ENCODE results near the gene PVALEF.

Gene PVALEF

DNA sequence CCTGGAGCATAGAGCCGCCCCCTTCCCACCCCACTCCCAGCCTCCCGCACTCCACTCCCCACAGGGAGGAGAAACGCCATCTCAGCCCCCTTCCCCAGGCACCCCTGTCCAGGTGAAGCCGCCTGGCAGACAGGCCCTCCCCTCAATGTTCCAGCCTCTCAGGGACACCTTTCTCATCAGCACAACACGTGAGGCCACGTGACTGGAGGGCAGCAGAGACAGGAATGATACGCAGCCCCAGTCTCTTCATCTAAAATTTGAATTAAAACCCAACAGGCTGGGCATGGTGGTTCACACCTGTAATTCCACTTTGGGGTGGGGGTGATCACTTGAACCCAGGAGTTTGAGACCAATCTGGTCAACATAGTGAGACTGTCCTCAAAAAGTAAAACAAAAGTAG lies 20.9 kb downstream of the PVALEF start:
- DNase-seq = no peak

- DNase-seq = no peak
Measured at GRCh38 chr17:81187120-81187519, 21.8 kb downstream of the PVALEF start.

DNA sequence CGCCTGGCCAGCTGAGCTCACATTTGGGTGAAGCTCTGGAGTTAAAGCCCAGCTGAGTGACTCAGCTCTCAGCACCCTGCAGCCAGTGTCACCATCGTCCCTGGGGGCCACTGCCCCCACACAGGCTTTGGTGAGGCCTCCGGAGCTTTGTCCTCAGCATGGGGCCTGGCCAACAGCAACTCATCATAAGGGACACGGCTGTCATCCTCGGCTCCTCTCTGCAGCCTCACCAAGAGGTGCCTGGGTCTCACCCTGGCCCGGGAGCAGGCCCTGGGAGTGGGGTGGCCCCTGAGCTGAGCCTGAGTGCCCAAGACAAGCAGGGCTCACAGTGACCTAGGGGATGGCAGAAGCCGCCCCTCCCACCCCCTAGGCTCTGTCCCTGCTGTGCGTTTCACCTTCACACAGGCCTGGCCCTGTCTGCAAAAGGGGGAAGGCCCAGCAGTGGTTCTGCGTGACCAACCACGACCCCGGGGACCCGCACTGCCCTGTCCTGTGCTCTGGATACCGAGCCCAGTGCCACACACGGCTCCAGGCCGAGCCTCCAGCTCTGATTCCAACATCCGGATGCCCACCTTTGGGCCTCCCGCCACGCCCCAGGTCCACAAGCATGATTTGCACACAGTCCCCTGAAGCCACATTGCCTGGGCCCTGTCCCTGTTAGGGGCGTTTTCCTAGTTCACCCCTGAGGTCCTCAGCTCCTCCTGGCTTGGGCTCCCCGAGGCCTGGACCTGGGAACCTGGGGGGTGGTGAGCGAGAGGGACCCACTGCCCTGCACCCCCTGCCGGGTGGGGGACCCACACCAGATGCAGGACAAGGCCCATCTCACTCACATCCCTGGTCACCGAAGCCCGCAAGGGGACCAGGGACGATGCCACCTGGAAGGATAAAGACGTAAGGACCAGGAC lies 22.5 kb downstream of the PVALEF start:
- no peak for DNase-seq

DNA sequence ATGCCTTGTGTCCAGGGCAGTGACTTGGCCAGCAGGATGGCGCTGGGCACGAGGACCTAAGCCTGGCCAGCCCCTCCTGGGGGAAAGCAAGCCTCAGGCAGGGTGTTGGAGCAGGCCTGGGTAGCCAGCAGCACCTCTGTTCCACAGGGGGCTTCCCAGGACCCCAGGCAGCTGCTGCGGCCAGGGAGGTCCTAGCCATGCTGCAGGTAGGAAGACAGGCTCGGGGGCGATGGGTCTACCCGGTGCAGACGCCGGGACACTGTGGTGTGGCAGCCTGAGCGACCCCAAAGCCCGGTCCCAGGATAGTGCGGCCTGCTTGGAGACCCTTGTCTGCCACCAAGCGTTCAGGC lies 23.2 kb downstream of the PVALEF start:
- no peak for DNase-seq

DNA sequence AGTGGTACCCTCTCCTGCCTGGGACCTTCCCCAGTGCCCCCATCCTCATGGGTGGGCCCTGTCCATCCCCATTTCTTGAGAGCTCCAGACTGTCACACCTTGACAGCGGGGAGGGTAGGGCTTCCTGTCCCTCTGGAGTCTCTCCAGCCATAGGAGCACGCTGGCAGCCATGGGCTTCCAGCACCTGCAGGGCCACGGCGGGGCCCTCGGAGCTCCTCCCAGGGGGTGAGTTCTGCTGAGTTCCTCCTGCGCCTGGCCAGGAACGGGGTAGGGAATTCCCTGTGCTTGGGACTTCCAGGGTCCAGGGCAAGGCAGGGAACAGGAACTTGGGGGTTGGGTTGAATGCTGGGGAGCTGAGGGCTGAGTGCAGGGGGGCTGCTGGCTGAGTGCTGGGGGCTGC lies 23.7 kb downstream of the PVALEF start:
- no peak for DNase-seq

DNA sequence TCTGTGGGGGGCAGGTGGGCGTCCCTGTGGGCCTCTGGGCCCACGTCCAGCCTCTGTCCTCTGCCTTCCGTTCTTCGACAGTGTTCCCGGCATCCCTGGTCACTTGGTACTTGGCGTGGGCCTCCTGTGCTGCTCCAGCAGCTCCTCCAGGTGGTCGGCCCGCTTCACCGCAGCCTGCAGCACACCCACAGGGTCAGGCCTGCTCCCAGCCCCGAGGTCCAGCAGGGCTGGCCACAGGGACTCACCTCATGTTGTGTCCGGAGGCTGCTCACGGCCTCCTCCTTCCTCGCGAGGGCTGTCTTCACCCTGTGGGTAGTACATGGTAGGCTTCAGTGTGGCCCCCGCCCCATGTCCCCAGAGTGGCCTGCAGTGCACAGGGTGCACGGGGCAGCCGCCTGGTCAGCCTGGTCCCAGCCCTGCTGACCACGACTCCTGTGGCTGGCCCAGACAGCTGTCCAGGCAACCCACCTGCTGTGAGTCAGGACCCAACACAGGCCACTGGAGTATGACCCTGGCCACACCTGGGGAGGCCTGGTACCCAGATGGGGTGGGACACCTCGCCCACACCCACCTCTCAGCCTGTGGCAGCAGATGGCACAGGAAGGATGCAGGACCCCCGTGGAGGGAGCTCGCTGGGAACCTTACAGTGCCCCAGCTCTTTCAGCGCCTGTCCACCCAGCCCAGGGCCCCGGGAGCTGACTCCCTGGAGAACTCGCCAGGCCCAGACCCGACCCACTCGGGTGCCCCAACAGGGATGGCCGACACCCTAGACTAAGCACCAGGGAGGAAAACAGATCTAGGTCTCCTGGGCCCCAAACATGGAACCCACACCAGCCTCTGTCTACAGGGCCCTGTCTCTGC lies 24.6 kb downstream of the PVALEF start:
- DNase-seq = no peak

DNA sequence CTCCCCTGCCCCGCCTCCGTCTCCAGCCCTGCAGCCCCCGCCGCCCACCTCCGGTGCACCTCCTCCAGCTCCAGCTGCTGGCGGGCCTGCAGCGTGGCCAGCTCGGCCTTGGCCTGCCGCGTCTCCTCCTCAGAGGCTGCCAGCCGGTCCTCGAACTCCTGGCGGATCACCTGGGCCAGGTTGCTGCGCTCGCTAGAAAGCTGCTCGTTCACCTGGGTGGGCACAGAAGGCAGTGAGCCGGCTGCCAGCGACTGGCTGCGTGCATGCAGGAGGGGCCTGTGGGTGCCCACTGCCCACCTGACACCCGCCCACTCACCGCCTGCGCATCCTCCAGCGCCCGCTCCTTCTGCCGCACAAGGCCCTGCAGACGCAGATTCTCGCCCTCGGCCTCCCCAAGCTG lies 25.3 kb downstream of the PVALEF start:
- no peak for DNase-seq

DNA sequence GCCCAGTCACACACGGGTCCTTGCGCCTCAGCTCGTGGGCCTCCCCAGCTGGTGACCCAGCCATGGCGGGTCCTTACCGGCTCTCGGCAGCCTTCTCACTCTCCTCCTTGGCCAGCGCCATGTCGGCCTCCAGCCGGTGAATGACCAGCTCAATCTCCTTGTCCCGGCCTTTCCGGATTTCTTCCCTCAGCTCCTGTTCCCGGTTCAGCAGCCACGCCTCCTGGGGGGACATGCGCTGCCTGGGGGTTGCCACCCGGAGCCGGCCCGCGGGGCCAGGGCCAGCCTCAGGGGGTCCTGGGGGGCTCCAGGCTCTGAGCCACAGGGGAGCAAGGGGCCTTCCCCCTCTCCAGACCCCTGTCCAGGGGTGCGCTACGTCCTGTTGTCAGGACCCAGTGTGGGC lies 25.8 kb downstream of the PVALEF start:
- DNase-seq = no peak

DNA sequence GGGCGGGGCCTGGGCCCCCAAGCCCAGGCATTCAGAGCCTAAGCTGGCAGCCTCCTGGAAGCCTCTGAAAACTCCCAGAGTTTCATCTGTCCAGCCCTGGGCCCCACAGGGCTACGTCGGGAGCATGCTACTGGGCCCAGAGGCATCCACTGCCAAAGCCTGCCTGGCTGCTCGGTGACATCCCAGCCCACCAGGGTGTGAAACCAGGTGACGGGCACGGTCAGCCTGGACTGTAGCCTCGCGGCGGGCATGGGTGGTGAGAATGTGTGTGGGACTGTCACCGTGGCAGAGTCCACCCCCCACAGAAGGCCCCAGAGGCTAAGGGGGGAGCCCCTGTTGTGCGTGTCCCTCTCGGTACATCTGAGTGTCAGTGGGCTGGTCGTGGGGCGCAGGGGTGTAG lies 26.3 kb downstream of the PVALEF start:
- DNase-seq = no peak

DNA sequence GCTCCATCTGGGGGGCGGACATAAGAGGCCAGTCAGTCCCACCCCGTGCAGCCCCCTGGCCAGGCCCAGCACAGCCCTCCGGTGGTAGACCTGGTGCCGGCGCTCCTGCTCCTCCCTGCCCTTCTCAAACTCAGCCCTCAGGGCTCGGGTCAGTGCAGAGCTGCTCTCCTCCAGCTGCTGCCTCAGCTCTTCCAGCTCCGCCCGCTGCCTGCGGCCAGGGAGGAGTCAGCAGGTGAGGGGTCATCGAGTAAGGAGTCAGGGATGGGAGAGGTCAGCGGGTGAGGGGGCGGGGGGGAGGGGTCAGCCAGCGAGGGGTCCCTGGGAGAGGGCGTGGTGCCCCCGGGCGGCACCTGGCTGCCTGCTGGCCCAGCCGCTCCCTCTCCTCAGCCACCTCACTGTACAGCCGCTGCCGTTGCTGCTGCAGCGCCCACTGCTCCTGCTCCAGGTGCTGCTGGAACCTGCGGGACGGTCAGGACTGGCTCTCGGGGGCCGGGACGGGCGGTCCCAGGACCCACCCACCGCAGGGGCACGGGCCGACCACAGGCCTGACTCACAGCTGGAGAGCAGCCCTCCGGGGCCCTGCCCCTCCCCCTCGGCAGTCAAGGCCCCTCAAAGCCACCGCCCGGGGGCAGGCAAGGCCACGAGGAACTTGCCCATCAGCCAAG lies 27.2 kb downstream of the PVALEF start:
- no peak for DNase-seq

DNA sequence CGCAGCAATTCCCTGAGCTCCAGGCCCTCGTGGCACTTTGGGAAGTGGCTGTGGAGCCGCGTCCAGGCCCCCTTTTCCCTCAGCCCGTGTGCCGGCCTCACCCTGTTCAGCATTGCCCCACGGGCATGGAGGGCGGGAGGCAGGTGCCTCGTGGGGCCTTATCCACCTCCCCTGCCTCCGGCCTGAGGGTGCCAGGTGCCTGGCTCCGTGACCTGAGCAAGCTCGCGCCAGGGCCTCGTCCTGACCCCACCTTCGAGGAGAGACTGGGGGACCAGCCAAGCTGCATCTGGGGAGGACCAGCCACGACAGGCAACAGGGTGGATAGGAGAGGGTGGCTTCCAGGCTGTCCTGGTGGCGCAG lies 27.7 kb downstream of the PVALEF start:
- DNase-seq = no peak

DNA sequence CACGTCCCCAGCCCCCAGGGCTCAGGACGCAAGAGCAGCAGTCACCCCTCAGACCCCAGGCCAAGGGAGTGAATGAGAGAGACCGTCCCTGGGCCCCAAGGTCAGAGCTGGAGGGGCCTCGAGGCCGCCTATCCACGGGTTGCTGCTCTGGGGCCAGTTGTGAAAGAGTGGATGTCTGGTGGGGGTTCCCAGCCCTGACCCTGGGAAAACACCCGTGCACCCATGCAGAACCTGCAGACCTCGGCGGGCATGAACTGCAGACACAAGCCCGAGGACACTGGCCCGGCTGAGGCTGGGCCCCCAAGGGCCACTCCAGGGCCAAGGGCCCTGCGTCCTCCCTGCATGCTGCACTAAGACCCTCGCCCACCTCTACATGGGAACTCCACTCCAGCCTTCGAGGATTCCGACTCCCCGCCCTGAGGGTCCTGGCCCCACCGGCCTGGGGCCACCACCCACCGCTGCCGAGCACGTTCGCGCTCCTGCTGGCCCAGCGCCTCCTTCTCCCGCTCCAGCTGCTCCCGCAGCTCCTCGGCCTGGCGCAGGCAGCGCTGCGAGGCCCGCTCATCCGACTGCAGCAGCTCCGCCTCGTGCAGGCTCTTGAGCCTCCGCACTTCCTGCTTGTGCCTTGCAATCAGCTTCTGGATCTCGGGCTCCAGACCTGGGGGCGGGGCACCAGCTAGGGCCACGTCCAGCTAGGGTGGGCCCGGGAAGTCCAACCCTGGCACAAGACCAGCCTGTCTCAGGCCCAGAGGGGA lies 28.3 kb downstream of the PVALEF start:
- no peak for DNase-seq

GRCh38 chr17:81194225-81194760 lies 29.0 kb downstream of the PVALEF start:
- no peak for DNase-seq

GRCh38 chr17:81194941-81195901 lies 29.9 kb downstream of the PVALEF start:
- no peak for DNase-seq

DNA sequence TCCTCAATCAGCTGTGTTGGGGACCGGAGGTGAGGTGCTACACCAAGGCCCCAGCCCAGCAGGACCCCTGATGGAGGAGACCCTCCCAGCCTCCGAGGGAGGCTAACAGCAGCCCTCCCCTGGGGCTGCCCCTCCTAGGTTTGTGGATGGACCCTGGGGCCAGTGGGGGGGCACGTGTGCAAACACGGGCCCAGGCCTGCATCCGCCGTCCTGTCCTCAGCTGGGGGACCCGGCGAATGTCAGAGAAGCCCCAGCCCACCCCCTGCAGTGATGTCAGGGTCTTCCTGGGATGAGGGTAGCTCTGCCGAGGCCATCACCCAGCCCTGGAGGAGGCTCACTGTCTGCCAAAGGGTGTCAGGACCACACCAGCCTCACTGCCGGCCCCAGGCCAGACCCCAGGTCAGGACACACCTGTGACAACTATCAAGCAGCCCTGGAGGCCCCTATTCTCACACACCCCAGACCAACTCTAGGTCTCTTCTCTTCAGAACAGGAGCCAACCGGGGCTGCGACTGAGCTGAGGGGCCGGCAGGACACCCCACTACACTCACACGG lies 30.7 kb downstream of the PVALEF start:
- DNase-seq = no peak

- DNase-seq = no peak
Measured at GRCh38 chr17:81196505-81197408, 31.4 kb downstream of the PVALEF start.

DNA sequence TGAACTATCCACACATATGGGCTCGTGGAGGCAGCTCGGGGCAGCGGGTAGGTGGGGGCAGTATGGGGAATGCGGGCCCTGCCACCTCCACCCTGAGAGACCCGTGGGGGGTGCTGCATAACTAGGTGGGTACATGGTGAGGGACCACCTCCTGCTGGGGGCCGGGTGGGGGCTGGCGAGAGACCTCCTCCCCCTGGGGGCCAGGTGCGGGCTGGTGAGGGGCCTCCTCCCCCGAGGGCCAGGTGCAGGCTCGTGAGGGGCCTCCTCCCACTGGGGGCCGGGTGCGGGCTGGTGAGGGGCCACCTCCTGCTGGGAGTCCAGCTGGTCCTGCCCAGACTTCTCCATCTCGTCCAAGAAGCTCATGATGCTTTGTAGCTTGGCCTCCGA lies 32.1 kb downstream of the PVALEF start:
- no peak for DNase-seq

DNA sequence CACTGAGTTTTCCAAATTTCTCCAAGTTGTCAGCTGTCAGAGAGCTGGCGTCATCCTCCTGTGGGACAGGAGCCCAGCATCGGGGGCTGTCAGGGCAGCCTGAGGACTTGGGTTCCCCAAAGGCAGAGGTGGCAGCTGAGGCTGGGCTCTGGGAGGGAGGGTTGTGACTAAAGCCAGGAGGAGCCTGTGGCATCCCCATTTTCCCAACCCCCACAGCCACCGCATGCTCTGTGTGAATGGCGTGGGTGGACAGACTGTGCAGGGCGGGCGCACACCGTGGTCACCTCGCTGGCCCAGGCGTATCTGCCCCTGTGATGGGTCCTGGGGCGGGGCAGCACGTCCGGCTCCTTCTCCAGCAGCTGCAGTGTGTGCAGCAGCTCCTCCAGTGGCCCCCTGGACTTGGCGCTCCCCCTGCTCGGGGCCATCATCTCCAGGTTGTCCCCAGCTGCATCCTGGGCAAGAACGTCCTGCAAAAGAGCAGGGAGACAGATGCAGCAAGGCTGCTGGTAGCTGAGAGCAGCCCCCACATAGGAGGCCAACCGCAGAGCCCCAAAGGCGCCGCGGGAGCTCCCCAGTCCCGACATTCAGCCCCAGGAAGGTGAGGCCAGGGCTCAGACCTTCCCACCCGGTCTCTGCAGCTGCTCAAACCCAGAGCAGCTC lies 32.7 kb downstream of the PVALEF start:
- DNase-seq = no peak

DNA sequence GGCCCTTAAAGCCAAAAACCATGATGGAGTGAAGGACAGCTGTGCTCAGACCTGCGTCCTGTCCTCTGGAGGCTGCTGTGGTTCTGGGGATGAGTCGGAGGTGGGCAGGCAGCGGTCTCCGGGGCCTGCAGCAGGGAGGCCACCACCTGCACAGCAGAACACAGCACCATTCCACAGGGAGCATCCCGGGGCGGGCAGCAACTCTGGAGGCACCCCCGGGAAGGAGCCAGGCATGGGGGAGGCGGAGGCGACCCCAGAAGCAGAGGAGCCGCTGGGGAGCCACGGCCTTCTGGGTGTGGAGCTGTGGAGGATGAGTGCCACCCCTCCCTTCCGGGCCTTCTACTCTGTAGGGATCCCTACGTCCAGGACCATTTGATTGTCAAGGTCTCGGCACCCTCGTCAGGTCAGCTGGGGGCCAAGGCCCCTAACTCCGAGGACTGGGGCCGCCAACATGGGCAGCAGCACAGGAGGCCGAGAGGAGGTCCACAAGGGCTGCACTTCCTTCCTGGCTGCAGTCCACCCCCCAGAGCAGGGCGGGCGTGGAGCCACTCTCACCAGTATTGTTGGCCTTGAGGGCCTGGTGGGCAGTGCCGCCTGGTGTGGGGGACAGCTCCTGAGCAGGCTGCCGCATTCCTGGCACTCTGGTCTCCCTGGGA lies 33.6 kb downstream of the PVALEF start:
- DNase-seq = no peak
